Epithelial cell of esophagus (primary cell): Measurements from ENCODE around the gene SHISA8.
A peak's percentile ranks its signal among the peaks of the same experiment; 100 is the strongest.

Source experiments
- DNase-seq: peaks from one replicate; pipeline ENCODE4 v3.0.0; 2010; ENCODE audit warnings: low read depth
- H3K4me3 ChIP-seq: 2 replicates; pipeline ENCODE4 v1.5.1; 2011; ENCODE audit warnings: mild to moderate bottlenecking, low read length, control low read depth
- TF ChIP-seq, protein P1 (sequence below): IDR thresholded peaks from 2 replicates; pipeline ENCODE4 v1.5.1; 2011; ENCODE audit warnings: low read depth, mild to moderate bottlenecking, low read length, control low read depth, inconsistent platforms; ENCODE audit not compliant: insufficient read depth; ENCODE audit errors: missing control alignments

SHISA8 gene

DNA sequence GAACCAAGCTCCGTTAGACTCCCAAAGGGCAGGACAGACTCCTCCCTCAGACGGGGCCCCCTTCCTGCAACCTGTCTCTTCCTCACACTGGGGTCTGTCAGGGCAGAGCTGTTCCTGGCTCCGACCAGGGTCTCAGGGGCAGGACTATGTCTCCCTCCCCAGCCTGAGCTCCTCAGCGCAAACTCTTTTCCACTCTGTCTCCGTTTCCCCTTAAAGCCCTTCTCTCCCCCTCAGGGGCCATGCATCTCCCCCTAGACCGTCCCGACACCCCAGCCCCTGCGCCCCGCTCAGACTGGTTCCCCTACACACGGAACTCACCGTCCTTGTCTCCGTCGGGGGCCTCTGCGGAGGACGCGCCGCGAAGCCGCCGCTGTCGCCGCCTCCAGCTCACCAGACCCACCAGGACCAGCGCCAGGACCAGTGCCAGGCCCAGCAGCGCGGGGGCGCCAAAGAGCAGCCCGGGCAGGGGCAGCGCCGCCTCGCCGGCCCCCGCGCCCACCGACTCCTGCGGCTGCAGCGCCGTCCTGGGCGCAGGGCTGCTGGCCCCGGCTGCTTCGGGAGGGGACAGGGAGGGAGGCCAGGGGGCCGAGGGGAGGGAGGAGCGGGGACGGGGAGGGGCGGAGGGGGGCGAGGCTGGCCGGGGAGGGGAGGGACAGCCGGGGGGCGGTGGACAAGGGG, 11.0 kb upstream of the SHISA8 start:
- DNase-seq: peak; percentile 61
- peak overlapping the region; percentile 25 for H3K4me3 ChIP-seq
- TF ChIP-seq, protein P1, sequence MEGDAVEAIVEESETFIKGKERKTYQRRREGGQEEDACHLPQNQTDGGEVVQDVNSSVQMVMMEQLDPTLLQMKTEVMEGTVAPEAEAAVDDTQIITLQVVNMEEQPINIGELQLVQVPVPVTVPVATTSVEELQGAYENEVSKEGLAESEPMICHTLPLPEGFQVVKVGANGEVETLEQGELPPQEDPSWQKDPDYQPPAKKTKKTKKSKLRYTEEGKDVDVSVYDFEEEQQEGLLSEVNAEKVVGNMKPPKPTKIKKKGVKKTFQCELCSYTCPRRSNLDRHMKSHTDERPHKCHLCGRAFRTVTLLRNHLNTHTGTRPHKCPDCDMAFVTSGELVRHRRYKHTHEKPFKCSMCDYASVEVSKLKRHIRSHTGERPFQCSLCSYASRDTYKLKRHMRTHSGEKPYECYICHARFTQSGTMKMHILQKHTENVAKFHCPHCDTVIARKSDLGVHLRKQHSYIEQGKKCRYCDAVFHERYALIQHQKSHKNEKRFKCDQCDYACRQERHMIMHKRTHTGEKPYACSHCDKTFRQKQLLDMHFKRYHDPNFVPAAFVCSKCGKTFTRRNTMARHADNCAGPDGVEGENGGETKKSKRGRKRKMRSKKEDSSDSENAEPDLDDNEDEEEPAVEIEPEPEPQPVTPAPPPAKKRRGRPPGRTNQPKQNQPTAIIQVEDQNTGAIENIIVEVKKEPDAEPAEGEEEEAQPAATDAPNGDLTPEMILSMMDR: peak; percentile 55

DNA sequence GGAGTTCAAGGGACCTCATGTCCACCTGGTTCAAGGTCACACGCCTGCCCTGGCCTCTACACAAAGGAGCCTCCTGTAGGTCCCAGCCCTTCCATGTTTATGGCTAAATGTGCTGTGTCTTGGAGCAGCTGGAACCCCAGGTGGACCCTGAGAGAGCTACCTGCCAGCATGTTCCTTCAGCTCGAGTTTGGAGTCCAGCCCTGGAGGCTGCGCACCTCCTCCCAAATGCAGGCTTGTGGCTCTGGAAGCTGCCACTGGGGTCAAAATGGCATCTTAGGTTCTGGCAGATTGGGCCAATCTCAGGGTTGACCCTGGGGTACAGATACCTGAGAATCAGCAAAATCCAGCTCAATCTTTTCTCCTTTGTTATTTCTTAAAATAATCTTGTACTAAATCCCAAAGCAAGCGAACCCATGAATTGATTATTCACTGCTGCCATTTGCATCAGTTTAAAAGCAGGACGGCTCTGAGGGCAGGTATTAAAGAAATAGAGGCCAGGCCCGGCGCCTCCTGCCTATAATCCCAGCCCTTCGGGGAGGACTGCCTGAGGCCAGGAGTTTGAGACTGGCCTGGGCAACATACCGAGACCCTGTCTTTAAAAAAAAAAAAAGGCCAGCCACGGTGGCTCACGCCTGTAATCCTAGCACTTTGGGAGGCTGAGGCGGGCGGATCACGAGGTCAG, 8.9 kb upstream of the SHISA8 start:
- H3K4me3 ChIP-seq: no peak overlapping the region
- no peak for DNase-seq
- TF ChIP-seq, protein P1: no peak

DNA sequence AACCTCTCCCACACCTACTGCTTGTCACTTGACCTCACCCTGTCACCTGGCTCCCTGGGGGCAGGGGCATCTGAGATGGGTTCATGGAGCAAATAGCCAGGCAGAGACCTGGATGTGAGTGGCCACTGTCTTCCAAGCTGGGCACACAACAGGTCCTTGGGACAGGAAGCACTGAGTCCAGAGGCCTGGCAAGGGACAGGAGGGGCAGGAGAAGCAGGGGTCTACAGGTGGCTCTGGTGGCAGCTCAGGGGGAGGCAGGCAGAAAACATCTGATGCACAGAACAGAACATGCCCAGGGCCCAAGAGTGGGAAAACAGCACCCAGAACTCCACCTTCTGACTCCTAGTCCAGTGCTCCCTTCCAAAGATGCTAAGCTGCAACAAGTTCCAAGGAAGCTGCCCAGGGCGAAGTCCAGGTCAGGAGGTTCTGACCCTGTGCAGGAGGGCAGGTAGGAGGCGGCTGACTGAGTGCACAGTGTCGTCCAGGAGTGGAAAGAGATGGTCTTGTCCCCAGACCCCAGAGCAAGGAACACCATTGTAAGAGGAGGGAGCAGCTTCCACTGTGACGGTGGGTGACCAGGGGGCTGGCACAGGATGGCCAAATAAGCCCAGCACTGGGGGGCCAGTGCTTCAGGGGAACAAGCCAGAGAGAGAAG, 8.2 kb upstream of the SHISA8 start:
- H3K4me3 ChIP-seq: no peak overlapping the region
- TF ChIP-seq, protein P1: no peak
- DNase-seq: no peak

DNA sequence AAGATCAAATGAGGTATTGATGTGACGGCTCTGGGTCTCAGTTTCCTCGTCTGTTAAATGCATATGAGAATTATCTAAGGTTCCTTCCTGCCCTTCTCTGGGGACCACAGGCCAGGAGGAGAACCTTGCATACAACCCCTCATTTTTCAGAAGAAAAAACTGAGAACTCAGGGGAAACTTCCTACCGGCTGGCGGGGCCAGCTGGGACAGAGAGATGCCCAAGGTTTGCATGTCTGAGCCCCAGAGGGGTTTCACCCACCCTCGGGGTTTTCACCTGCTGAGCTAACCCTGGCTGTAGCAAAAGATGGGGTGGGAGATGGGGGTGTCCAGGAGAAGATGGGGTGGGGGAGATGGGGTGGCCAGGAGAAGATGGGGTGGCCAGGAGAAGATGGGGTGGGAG, 7.5 kb upstream of the SHISA8 start:
- DNase-seq: no peak
- TF ChIP-seq, protein P1: no peak
- H3K4me3 ChIP-seq: no peak overlapping the region

DNA sequence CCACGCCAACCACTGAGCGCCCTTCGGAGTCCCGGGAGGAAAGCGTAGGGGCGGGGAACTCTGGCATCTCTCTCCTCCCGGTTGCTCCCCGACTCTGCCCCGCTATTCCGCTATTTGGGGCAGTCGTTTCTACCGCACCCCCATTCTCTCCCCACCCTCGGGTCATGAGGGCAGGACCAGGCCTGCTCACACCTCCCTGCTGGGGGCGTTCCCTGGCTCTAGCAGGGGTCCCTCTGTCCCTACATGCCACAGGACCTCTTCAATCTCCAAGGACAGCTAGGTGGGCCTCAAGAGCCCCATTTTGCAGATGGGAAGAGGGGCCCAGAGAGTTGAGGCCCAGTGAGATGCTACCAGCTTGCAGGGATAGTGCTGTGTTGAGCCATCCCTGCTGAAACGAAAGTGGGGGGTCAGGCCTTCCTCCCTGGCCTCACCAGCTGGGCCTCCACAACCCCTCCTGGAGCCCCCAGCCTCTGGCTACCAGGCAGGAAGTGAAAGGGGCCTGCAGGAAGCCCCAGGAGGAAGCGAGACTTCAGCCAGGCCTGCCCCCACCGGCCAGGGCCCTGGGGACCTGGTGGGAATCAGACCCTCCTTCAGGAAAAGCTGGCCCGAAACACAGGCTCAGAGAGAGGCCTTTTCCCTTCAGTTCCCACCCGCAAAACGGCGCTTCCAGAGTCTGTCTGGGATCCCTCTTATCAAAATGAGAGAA, 5.5 kb upstream of the SHISA8 start:
- no peak overlapping the region for H3K4me3 ChIP-seq
- TF ChIP-seq, protein P1: no peak
- no peak for DNase-seq

DNA sequence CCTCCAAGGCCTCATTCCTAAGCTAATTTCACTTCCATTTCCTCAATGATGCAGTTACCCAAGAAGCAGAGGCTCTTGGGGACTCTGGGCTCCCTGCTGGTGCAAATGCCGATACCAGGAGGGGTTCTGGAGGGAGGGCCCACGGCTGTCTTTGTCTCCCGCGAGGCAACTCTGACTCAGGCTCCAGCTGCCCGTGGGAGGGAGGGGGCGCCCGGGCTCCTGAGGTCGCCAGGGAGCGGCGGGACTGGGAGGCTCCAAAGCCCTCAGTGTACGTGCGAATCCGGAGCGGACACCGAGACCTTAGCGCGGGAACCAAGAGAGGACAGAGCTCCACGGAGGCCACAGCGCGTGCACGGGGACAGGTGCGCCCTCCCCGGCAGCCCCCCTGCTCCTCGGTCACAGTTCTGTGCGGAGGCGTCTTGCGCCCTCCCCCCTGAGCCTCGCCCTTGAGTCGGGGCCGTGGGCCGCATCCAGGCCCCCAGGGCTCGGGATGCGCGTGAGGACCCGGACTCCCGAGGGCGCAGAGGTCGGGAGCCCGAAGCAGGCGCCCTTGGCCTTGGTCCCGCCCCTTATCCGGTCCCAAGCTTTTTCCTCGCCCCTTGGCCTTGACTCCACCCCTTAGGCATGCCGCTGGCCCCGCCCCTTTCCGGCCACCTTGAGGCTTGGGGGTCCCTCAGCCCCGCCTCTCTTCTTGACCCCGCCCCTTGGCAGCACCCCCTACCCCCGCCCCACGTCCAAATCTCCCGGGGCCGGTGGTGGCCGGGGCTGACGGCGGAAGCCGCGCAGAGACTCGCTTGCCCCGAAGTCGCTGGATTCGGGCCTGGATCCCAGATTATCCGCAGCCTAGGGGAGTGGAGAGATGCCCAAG, 4.7 kb upstream of the SHISA8 start:
- DNase-seq: peak; percentile 39
- TF ChIP-seq, protein P1: no peak
- H3K4me3 ChIP-seq: peak overlapping the region; percentile 41
